Brain microvascular endothelial cell (primary cell): Measurements from ENCODE around the gene GLT1D1.

ENCODE experiments used
- DNase-seq: peaks from one replicate; pipeline ENCODE4 v3.0.0-alpha.2; 2020
- H3K27ac ChIP-seq: fragments of 250-450 bp; sonication (Bioruptor Pico); 2 replicates; pipeline ENCODE4 v1.5.1; 2020; ENCODE audit warnings: mild to moderate bottlenecking, moderate library complexity
- H3K27me3 ChIP-seq: fragments of 250-450 bp; sonication (Bioruptor Pico); replicated peaks from 2 replicates; pipeline ENCODE4 v1.5.1; 2020; ENCODE audit warnings: mild to moderate bottlenecking
- H3K36me3 ChIP-seq: fragments of 250-450 bp; sonication (Bioruptor Pico); replicated peaks from 2 replicates; pipeline ENCODE4 v1.5.1; 2020; ENCODE audit warnings: mild to moderate bottlenecking
- H3K4me3 ChIP-seq: 2 replicates; pipeline ENCODE4 v1.5.1; 2011; ENCODE audit warnings: low read depth, mild to moderate bottlenecking, control low read depth, low read length, moderate library complexity
- CTCF ChIP-seq: IDR thresholded peaks from 2 replicates; pipeline ENCODE4 v1.5.1; 2011; ENCODE audit warnings: low read depth, mild to moderate bottlenecking, moderate library complexity, low read length, control low read depth, inconsistent platforms; ENCODE audit errors: missing control alignments
- in situ Hi-C: cut with HindIII; loops from 2 replicates; pipeline ENCODE4 v1.10.0; 2017; ENCODE audit warnings: low sequenced_read_pairs, low pct_ligation_motif_present

GLT1D1 gene

DNA sequence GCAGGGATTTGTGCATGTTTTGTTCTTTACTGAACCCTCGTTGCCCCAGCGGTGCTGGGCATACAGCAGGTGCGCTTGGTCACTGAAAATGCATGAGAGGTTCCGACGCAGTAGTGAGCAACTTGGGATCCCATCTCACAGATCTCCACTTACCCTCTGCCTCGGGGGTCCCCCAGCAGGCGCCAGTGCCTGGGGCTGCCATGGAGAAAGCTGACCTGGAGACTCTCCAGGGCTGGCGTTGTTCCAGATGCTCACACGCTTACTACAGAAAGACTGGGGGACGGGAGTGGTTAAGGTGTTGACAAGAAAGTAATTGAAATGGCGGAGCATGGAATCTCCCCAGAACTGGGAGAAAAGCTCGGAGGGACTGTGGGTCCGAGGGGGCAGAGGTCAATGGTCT is 14.2 kb downstream of the GLT1D1 start:
- TF ChIP-seq CTCF: no peak
- DNase-seq: no peak
- H3K36me3 ChIP-seq: no peaks in the 10 kb centered on the region
- no peaks in the 10 kb centered on the region for H3K27me3 ChIP-seq
- no peak overlapping the region for H3K4me3 ChIP-seq
- in situ Hi-C loops: no loop called here
- H3K27ac ChIP-seq: no peak overlapping the region

DNA sequence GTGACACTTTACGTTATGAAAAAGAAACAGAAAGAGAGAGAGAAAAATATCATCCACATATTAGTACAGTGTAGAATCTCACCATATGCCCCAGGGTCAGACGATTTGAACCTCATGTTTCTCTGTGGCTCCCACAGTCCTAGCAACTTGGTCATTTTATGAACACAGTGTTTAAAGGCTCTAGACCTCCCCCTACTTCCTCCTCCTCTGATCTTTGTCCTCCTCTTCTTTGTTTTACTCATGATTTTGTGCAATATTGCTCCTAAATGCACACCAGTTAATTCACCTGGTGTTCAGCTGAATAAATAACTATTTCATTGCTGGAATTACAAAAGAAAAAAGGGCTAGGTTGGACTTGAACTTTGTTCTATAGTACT is 18.2 kb downstream of the GLT1D1 start:
- DNase-seq: no peak
- Histone ChIP-seq H3K27ac (no peak overlapping the region), H3K36me3 (no peaks in the 10 kb centered on the region), H3K27me3 (no peaks in the 10 kb centered on the region), H3K4me3 (no peak overlapping the region)
- no peak for TF ChIP-seq CTCF
- in situ Hi-C loops: no loop called here

DNA sequence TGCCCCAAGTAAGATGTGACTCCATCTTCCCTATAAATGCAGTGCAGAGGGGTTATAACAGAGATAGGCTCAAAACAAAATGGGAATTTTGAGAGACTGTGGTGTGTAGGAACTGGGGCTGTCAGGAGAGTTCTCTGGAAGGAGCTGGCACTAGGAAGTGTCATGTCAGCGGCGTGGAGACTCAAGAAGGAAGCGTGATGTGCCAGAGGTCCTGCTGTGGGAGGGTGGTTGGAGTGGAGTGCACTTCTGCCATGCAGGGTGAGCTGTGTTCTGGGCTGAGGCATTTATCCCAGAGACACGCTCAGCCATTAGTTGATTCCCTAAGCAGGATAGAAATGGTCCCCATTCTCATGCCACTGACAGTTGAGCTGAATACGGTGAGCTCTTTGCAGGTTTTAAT is 19.0 kb downstream of the GLT1D1 start:
- no peak overlapping the region for H3K4me3 ChIP-seq
- no peaks in the 10 kb centered on the region for H3K36me3 ChIP-seq
- TF ChIP-seq CTCF: no peak
- H3K27me3 ChIP-seq: no peaks in the 10 kb centered on the region
- in situ Hi-C loops: no loop called here
- DNase-seq: no peak
- no peak overlapping the region for H3K27ac ChIP-seq

DNA sequence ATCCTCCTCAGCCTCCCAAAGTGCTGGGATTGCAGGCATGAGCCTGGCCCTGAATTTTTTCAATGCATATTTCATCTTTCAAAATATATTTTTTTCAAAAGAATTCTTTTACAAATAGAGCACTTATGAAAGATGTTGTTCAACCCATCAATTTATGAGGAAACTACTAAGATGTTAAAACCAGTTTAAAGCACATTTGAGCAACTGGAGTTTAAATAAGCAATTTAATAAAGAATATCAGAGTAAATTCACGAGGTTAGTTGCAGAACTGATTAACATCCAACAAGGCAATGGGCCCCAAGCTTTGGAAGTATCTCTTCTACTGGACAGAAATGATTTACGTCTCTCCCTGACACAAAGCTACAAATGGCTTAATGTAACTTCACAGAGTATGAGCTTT is 23.3 kb downstream of the GLT1D1 start:
- no peak for DNase-seq
- Histone ChIP-seq H3K4me3 (no peak overlapping the region), H3K36me3 (no peaks in the 10 kb centered on the region), H3K27ac (no peak overlapping the region), H3K27me3 (no peaks in the 10 kb centered on the region)
- in situ Hi-C loops: no loop called here
- TF ChIP-seq CTCF: no peak

DNA sequence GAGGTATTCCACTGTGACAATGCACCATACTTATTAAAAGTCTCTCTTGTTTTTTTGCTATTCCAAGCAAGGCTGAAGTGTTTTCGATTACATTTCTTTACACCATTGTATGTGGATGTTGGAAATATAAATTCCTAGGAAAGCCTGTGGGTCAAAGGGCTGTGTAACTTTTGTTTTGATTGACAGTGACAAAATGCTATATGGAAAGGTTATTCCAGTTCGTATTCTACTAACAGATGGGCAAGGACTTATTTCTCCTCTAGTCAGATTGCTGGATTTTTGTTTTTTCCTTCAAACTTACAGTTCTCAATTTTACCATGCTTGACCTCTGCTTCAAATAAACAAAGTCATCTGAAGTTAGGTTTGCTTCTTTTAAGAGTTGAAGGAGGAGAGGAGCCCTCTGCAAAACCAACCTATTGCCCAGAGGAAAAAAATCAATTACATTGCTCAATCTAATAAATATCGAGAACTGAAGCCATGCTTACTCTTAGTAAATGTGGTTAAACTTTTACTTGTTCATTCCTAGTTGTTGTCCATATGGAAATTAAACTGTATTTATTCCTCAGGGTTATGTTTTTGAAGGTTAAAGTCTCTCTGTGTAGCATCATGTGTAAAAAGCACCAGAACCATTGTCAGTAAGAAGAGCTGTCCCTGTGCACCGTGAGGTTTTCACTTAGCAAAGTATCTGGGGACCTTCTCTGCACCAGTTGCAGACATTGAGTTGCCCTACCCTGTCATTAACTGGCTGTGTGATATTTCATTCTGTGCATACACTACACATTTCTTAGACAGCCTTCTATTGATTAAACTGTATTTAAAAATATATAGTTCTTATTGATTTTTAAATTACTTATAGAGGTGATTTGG is 26.9 kb downstream of the GLT1D1 start:
- DNase-seq: no peak
- no peak overlapping the region for H3K4me3 ChIP-seq
- in situ Hi-C loops: no loop called here
- no peaks in the 10 kb centered on the region for H3K36me3 ChIP-seq
- no peaks in the 10 kb centered on the region for H3K27me3 ChIP-seq
- TF ChIP-seq CTCF: no peak
- H3K27ac ChIP-seq: no peak overlapping the region

- DNase-seq: no peak
- Histone ChIP-seq H3K4me3 (no peak overlapping the region), H3K27me3 (no peaks in the 10 kb centered on the region), H3K36me3 (no peaks in the 10 kb centered on the region), H3K27ac (no peak overlapping the region)
- TF ChIP-seq CTCF: no peak
- in situ Hi-C loops: no loop called here
These were observed 38.6 kb downstream of the GLT1D1 start for GRCh38 chr12:128891856-128892255.
